ENCODE measurements around the gene HTR4.

DNA sequence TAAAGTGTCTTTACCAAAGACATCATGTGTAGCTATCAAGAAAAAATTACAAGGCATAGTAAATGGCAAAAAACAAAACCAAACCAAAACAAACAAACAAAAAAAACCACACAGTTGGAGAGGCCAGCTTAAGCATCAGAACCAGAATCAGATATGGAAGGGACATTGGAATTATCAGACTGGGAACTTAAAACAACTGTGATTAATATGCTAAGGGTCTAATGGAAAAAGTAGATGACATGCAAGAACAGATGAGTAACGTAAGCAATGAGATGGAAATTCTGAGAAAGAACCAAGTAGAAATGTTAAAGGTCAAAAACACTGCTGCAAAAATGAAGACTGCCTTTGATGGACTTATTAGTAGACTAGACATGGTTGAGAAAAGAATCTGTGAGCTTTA is 194.7 kb downstream of the HTR4 start:
- TF ChIP-seq CTCF (IDR thresholded peaks at IDR 0.05): no peak
- TF ChIP-seq POLR2A (IDR thresholded peaks at IDR 0.05): no peak
- no peak for TF ChIP-seq EP300 (IDR thresholded peaks at IDR 0.05)
- no peak for TF ChIP-seq POLR2AphosphoS5 (IDR thresholded peaks at IDR 0.05)
